Stimulated activated CD8-positive, alpha-beta memory T cell treated with anti-CD3 and anti-CD28 coated beads, Interleukin-12 subunit alpha, Interleukin-12 subunit beta, amount 100 ng/mL, for 24 hours (primary cell): ENCODE measurements around the gene CACTIN.
"Not testable (repeated sequence)": the region's sequence is repeated elsewhere in the genome, so short reads cannot be mapped to it uniquely, and the experiment has no call there.

Source experiments
- DNase-seq: peaks from one replicate; pipeline ENCODE4 v3.0.0-alpha.2; 2020; ENCODE audit errors: extremely low read depth

The CACTIN gene

DNA sequence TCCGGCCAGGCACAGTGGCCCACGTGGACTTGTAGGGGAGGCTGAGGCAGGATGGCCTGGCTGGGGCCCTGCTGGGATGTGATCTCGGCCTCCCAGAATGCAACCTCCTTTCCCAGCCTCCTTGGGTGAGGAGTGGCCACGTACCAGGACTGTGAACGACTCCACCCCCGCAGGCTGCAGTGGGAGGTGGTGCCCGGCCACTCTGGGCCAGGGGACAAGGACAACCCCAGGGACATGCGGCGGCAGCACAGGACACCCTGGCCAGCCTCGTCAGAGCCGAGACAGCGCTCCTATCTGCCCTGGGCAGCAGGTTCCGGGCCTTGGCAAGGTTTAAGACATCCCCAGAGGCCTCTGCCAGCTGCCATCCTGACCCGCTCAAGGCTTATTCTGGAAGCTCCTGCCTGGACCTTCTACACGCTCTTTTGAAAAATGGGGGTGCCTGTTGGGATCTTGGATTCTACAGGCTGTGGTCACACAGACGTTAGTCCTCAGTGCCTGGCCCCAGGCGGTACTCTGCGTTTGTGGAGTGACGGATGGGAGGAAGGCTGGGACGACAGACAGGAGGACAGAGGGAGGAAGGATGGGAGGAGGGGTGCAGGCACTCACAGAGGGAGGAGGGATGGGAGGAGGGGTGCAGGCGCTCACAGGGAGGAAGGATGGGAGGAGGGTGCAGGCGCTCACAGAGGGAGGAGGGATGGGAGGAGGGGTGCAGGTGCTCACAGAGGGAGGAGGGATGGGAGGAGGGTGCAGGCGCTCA, 19.9 kb upstream of the CACTIN start:
- DNase-seq, result no peak

DNA sequence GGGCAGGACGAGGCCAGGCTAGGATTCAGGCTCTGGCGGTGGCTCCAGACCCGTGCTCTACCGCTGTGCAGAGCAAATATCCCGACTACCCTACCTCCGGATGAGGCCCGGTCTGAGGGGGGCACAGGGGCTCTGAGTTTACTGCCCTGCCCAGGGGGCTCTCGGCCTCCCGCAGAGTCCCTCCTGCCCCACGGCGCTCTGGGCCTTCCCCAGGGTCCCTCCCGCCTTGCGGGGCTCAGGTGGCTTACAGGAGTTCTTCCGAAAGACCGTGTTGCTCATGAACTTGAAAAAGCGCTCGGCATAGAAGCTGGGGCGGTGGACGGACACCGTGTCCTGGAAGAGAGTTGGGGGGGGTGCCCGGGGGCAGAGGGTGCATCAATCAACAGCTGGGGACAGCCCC, 19.1 kb upstream of the CACTIN start:
- no peak for DNase-seq

DNA sequence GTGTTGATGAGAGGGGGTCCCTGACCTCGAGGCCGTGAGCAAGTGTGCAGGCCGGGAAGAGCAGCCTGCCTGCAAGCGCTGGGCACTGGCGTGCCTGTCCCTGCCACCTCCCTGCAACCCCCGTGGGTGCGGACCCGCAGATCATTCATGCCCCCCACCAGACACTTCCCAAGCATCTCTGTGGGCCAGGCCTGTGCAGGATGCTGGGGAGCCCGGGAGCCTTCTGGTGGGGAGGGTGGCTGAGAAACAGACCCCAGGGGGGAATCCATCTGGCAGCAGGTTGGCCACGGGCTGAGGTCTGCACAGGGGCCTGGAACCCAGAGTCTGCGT, 18.4 kb upstream of the CACTIN start:
- no peak for DNase-seq

DNA sequence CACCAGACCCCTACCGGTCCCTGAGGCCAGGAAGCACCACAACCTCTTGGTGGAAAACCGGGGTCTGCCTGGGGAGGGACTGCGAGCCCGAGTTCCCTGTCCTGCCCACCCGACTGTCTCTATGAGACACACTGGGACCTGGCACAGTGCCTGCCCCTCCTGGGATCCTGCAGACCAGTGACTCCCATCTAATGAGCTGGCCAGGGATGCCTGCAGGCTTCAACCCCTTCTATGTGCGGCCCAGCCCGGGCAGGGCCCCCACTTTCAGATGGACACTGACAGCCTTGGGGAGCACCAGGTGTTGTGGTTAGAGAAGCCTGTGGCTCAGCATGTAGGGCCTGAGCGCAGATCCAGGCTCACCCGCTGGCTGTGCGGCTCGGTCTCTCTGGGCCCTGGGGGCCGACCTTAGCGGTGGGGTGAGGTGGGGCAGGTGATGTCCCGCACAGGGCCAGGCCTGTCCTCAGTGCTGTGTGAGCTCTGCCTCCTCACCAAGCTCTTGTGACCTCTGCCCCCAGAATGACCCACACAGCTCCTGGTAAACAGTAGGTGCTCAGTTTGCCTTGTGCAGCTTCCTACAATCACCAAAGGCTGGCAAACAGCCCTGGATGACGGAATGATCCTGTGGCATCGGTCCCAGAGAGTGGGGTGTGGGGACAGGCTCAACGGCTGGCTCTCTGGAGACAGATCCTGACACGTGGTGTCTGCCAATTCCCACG, 17.9 kb upstream of the CACTIN start:
- no peak for DNase-seq

DNA sequence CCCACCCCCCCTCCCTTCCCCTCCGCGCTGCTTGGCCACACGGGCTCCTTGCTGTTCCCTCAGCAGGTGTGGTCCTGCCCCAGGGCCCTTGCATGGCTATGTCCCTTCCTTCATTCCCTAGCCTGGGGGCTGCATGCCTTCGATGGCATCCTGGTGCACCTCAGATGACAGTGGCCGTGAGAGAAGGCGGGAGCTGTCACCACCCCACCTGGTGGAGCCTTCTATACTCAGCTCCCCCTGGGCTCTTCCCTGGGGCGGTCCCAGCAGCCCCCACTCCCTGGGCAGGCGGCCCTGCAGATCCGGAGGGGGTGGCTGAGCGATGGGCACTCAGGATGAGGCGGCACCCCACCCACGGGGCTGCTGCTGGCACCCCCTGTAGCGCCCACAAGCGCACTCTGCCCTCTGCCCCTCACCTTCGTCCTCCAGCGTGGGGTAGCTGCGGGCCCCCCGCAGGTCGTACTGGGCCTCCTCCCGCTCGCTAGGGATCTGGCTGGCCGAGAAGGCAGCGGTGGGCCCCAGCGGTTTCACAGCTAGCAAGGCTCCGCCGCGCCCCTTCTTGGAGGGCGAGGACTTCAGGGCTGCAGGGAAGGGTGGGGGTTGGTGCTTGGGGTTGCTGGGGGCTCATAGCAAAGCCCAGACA, 17.2 kb upstream of the CACTIN start:
- DNase-seq, result no peak

DNA sequence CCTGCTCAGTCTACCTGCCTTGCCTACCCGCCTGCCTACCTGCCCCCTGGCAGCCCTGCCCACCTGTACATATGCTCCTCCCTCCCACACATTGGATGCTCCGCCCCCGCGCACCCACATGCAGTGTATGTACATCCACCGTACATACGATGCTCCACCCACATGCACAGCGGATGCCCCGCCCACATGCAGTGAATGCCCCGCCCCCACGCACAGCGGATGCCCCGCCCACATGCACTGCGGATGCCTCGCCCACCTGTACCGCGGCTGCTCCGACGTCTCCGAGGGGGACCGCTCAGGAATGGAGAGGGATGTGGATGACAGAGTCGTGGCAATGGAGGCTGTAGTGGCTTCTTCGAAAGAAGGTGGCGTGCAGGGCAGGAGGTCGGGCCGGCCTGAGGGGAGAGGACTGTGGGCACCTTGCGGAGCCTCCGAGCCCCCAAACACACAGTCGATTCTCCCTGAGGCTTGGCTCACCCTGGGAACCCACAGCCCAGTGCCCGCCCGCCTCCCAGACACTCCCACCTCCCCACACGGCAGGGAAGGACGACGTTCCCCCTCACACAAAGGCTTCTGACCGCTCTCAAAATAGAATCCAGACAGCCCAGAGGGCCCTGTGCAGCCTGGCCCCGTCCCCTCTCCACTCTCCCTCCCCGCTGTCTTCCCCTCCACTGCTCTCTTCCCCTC, 16.5 kb upstream of the CACTIN start:
- no peak for DNase-seq

DNA sequence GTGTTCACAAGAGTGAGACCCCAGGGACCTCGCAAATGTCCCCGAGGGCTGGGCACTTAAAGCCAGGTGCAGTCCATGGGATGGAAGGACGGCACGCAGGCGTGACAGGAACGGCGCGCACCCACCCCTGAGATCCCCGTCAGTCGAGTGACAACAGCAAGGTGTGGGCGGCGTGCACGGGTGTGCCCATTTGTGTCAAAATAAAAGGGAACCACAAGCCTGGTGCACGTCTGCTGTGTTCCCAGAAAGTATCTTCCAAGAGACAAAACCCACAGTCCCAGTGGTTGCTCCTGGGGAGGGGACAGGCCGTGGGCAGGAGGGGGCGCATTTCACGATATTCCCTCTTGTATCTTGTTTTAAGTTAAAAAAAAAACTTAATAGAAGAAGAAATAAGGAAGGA, 15.7 kb upstream of the CACTIN start:
- DNase-seq, result no peak

DNA sequence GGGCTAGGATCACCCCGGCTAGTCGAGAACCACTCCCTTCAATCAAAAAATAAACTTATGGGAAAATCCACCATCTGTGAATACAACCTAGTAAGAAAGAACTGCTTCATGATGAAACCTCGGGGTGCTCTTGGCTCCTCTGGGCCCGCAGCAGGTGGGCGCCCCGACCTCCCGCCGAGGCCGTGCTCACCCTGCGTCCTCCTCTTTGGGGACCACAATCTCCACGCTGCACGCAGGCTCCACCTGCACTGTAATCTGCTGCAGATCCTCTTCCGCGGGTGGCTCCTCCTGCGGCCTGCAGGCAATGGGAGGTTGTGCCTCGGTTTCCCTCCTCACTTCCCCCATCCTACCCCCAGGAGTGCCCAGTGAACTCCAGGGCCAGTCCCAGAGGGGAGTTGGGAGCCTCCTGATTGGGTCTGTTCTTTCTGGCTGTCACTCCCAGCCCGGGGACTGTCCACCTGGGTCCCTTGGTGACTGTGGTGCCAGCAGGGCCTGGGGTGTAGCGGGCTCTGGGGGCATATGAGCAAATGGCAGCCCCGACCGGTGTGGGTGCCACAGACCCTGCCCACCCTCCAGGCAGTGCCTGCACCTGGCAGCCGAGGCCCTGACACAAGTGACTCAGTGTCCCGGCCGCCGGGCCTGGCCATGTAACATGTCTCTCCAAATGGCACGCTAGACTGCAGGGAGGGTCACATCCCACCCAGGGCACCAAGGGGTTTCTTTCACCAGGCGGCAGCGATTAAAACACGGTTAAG, 15.1 kb upstream of the CACTIN start:
- no peak for DNase-seq

DNA sequence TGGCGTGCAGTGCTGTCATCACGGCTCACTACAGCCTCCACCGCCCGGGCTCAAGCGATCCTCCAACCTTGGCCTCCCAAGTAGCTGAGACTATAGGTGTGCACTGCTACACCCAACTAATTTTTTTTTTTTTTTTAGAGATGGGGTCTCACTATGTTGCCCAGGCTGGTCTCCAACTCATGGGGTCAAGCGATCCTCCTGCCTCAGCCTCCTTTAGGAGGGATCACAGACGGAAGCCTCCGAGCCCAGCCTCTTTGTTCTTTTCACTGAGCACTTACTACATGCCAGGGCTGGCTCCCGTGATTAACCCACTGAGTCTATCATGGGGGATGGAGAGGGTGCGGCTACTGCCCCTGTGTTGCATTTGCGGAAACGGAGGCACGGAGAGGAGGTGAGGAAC, 12.9 kb upstream of the CACTIN start:
- DNase-seq, result no peak

DNA sequence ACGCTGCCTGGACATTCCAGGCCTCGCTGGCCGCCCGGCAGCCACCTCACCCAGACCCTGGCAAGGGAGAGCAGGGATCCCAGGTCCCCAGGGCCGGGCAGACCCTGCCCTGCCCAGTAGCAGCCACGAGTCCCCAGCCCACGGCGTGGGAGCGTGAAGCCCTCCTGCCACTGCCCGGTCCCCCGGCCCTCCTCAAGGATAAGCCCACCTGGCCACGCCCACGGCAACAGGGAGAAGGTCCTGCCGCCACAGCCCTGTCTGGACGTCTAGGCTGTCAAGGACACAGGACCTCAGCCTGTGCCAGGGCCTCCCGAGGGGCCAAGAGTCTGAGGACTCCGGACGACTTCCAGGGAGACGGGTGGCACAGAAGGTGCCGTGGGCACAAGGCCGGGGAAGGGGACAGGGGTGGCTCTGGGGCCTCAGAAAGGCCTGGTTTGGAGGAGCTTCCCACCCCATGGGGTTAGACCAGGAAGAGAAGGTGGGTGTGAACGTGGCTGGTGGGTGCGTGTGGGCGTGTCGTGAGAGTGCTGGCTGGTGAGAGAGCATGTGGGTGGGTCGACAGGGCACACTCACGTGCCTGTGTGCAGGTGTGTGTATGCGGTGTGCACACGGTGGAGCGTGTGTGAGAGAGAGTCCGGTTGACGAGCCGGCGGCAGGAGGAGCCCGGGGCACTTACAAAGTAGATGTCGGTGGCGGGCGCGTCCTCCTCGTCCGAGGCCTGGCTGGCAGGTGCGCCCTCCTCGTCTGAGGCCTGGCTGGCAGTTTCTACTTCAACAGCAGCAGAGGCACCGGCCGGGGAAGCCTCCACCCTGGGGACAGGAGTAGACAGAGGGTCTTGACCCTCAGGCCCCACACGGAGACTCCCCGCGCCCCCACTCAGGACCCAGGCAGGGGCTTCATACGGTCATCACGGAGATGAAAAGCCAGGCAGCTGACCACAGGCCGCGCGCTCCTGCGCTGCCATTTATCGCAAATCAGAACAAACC, 11.9 kb upstream of the CACTIN start:
- DNase-seq, result no peak

DNA sequence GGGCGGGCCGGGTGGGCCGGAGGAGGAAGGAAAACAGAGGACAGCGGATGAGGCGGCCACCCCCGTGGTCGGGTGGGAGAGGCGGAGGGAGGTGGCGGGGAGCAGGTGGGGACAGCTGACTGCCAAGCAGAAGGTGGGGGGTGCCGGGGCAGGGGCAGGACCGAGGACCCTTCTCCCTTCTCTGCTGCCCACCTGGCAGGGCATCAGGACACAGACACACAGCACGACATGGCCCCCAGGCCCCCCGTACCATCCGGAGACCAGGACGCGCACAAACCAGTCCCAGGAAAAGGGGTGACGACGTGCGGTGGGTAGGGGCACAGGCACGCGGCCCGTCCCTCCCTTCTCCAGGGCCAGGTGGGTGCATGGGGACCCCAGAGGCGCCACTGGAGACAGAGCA, 11.0 kb upstream of the CACTIN start:
- DNase-seq, result no peak

DNA sequence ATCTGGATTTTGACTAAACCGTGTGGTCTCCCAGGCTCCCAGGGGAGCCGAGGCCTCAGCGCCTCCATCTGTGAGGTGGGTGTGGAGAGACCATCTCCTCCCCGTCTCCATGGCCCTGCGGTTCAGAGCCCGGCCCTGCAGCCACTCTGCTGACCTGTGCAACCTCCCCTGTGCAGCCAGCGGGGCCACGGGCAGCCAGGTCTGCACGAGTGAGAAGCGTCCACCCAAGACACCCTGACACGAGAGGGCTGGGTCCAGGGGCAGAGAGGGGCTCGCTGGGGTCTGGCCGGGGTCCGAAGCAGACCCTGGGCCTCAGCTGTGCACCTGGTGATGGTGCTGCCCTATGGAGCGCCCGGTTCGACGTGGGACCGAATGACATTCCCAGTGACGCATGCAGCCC, 10.4 kb upstream of the CACTIN start:
- no peak for DNase-seq

DNA sequence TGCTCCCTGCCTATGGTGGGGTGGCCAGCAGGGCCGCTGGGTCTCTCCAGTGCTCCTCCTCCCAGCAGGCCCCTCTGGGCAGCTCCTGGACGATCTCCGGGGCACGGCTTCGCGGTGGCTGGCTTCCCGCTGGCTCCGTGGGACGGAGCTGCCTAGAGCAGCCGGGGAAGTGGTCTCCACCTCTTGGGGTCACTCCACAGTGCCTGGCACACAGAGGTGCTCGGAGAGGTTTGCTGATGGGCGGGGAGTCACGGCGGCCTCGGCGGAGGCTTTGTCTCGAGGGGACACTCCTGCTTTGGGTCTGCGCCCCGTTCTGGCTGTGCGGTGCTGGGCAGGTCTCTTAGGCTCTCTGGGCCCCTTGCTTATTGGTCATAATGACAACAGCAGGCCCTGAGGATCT, 9.9 kb upstream of the CACTIN start:
- no peak for DNase-seq

DNA sequence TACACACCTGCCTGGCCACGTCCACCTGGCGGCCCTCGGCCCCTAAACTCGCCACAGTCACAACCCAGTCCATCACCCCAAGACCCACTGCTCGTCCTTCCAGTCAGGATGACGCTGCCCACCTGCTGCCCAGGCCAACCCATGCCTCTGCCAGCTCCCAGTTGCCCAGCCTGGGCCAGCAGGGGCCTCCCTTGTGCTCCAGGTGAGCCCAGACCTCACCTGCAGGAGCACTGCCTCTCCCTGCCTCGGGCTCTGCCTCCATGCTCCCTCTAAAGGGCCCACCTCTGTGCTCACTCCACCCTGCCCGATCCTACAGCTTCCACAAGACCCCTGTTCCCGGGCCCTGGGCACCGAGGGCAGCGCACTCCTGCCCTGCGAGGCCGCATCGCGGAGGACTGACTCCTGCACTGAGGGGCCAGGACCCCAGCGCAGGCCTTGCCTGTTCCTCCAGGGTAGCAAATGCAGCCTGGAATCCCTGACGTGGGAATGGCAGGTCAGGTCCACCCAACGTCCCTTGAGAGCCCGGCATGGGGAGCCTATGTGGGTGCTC, 8.0 kb upstream of the CACTIN start:
- no peak for DNase-seq

DNA sequence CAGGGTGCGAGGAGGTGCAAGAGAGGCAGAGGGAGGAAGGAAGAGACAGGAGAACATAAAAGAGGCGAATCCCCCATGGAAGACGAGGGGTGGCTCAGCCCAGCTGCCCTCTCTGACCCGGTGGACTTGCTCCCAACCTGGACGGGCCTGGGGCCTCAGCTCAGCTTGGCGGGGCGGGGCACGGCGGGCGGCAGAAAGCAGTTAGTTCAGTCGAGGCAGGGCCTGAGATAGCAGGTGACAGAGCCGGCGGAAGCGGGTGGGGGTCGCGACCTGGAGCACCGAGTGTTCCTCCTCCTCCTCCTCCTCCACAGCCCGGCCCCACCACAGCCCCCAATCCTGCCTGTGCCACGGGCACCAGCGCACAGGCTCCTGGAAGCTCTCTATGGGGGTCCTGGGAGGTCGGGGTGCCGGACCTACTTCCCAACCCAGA, 7.0 kb upstream of the CACTIN start:
- DNase-seq, result no peak

DNA sequence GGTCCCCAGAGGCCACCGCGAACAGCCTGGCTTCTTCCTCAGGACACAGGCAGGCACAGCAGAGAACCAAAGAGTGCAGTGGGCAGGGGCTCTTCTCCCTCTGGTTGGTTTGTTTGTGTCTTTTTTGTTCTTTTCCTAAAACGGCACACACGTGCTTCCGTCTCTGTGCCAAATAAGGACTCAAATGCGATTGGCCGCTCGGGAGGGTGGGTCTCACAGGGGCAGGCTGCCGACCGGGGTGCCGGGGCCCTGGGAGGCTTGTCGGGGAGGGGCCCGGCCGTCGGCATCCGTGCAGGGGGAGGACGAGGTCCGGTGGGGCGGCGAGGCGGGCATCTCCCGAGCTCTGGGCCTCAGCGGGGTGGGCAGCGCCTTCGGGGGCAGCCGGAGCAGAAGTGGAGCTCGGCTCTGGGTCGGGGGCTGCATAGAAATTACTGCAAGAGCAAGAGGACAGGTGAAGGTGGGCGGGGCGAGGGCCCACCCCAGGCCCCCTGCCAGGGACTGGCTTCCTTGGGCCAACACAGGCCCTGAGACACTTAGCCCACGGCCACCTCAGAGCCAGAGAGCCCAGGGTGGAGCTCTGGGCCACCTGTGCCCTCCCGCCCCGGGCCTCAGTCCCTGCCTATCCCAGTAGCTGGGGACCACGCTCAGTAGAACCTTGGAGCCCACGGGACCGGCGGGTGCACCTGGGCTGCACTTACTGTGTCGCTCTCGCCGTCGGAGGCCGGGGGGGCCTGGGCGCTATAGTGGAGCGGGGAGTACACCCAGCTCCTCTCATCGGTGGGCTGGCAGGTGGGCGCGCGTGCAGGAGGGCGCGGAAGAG, 6.4 kb upstream of the CACTIN start:
- DNase-seq, result no peak

DNA sequence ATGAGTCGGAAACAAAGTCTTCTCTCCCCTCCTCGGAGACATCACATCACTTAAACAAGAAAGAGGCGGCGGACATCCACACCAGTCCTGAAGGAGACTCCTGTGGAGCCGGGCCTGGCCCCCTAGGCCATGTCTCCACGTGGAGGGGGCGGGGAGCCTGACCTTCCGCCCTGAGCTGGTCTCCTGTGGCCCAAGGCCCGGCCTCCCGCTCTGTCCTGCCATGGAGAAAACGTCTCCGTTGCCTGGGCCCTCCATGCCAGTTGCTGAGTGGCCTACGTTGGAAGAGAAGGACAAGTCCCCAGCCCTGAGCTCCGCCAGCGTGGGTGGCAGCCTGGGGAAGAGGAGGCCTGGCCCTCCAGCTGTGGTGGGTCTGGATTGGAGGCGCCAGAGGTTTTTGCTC, 5.5 kb upstream of the CACTIN start:
- DNase-seq, result no peak

DNA sequence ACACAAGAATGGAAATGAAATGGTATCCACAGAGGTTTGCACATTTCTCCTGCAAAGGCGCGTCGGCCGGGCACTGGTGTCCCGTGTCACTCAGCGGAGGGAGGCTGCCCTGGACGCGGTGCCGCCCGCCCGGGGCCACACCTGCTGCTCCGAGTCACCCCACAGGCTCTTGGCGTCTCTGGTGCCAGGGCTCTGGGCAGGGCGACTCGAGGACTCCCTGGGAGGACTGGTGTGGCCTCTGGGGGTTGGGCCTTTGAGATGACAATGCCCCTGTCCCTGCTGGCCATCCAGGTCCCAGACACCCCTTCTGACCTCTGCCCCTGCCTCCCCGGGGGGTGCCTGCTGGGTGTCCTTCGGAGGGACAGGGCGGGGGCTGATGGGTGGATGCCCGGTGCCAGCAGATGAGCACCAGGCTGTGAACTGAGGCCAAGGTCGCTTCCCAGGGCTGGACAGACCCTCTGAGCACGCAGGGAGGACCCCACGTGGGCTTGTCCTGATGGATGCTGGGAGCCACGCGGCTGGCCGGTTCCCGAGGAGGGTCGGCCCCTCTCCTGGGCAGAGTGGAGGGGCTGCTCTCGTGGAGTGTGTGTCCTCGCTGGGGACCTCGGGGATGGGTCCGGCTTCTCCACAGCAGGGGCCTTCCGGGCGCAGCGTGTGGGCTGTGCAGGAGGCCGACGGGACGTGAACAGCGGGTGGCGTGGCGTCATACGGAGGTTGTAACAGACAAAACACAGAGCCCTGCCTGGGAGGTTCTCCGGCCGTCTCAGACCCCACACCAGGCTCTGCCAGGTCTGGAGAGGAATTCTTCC, 4.7 kb upstream of the CACTIN start:
- no peak for DNase-seq

DNA sequence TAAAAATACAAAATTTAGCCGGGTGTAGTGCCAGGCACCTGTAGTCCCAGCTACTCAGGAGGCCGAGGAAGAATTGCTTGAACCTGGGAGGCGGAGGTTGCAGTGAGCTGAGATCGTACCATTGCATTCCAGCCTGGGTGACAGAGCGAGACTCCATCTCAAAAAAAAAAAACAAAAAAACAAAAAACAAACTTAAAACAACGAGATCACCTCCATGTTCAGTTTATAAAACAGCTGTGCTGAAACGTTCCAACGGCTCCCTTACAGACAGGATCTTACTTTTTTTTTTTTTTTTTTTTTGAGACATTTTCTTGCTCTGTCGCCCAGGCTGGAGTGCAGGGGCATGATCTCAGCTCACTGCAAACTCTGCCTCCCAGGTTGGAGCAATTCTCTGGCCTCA, 2.2 kb upstream of the CACTIN start:
- not testable (repeated sequence) for DNase-seq
